Caco-2 (cell line): Measurements from ENCODE around the gene GALNT12. TPM values are rescaled to one million over a fixed set of nuclear protein-coding genes. Genes with fewer than 3 reads are reported as not detected.

Source experiments
- BruUV-seq: library from RNA; stranded (reverse); fragments of 400-500 nt; replicated peaks from 2 replicates; lab custom pipeline; 2021; lab: Mats Ljungman, UMichigan
- CTCF ChIA-PET: fragments of 300-600 bp; sonication (Branson Sonifier 250); formaldehyde crosslinking; loops from one replicate; lab custom pipeline; 2022; ENCODE audit warnings: antibody characterized with exemption; lab: Charles Lee
- POLR2A ChIA-PET: fragments of 300-600 bp; sonication (Branson Sonifier 250); formaldehyde crosslinking; loops from one replicate; lab custom pipeline; 2022; ENCODE audit warnings: antibody characterized with exemption; lab: Charles Lee
- DNase-seq, 2 experiments: peaks; one replicate each; pipeline versions ENCODE4 v3.0.0 to v3.0.0-alpha.2; 2020 to 2022
- H3K27me3 ChIP-seq: replicated peaks from 2 replicates; pipeline ENCODE4 v1.6.0; 2011; ENCODE audit warnings: low read length; ENCODE audit not compliant: control insufficient read depth, insufficient read depth
- H3K36me3 ChIP-seq: 2 replicates; pipeline ENCODE4 v1.5.1; 2011; ENCODE audit warnings: low read length; ENCODE audit not compliant: control insufficient read depth, insufficient read depth
- H3K4me1 ChIP-seq: fragments of 250-450 bp; sonication (Bioruptor Pico); 2 replicates; pipeline ENCODE4 v1.5.1; 2020; ENCODE audit warnings: mild to moderate bottlenecking
- H3K4me3 ChIP-seq: 2 replicates; pipeline ENCODE4 v1.5.1; 2011; ENCODE audit warnings: low read depth, mild to moderate bottlenecking, control low read depth, low read length
- H3K9me3 ChIP-seq: fragments of 250-450 bp; sonication (Bioruptor Pico); 2 replicates; pipeline ENCODE4 v1.5.1; 2020; ENCODE audit warnings: mild to moderate bottlenecking, moderate library complexity
- H3K27ac Mint-ChIP-seq: one replicate; pipeline ENCODE4 v1.8.0; 2022; ENCODE audit warnings: mixed read lengths; ENCODE audit not compliant: unreplicated experiment
- H3K27me3 Mint-ChIP-seq: one replicate; pipeline ENCODE4 v1.8.0; 2022; ENCODE audit warnings: mixed read lengths; ENCODE audit not compliant: insufficient read depth, unreplicated experiment
- H3K36me3 Mint-ChIP-seq: one replicate; pipeline ENCODE4 v1.8.0; 2022; ENCODE audit warnings: mild to moderate bottlenecking, mixed read lengths; ENCODE audit not compliant: insufficient read depth, unreplicated experiment
- H3K4me1 Mint-ChIP-seq: one replicate; pipeline ENCODE4 v1.8.0; 2022; ENCODE audit warnings: low read depth, mixed read lengths; ENCODE audit not compliant: unreplicated experiment
- H3K4me3 Mint-ChIP-seq: one replicate; pipeline ENCODE4 v1.8.0; 2022; ENCODE audit warnings: mild to moderate bottlenecking, moderate library complexity, mixed read lengths; ENCODE audit not compliant: unreplicated experiment
- H3K9me3 Mint-ChIP-seq: one replicate; pipeline ENCODE4 v1.8.0; 2022; ENCODE audit warnings: mixed read lengths; ENCODE audit not compliant: unreplicated experiment
- intact Hi-C: fragments of 100-400 bp; cut with micrococcal nuclease; formaldehyde crosslinking; loops from one replicate; pipeline ENCODE4 v1.10.0; 2022; ENCODE audit not compliant: unreplicated experiment
- total RNA-seq: library from RNA; stranded (reverse); gene quantifications from 2 replicates; pipeline ENCODE4 v1.2.3, GENCODE V29; 2022
- TF ChIP-seq, protein P1 (sequence below), 2 experiments: fragments of 200-600 bp in 1 of 2; IDR thresholded peaks; 1 replicate in 1 of 2; 2 replicates in 1 of 2; pipeline versions ENCODE4 v1.5.1 to v1.8.0; 2011 to 2022; ENCODE audit warnings: antibody characterized with exemption in 1 of 2, control low read depth in 1 of 2, inconsistent platforms in 1 of 2, low read depth in 1 of 2, low read length in 1 of 2, mild to moderate bottlenecking in 1 of 2, moderate library complexity in 1 of 2; ENCODE audit not compliant: insufficient read depth in 1 of 2, severe bottlenecking in 1 of 2, unreplicated experiment in 1 of 2

The GALNT12 gene
- total RNA-seq, 1 experiment from 2014 or later = 3.6 TPM

DNA sequence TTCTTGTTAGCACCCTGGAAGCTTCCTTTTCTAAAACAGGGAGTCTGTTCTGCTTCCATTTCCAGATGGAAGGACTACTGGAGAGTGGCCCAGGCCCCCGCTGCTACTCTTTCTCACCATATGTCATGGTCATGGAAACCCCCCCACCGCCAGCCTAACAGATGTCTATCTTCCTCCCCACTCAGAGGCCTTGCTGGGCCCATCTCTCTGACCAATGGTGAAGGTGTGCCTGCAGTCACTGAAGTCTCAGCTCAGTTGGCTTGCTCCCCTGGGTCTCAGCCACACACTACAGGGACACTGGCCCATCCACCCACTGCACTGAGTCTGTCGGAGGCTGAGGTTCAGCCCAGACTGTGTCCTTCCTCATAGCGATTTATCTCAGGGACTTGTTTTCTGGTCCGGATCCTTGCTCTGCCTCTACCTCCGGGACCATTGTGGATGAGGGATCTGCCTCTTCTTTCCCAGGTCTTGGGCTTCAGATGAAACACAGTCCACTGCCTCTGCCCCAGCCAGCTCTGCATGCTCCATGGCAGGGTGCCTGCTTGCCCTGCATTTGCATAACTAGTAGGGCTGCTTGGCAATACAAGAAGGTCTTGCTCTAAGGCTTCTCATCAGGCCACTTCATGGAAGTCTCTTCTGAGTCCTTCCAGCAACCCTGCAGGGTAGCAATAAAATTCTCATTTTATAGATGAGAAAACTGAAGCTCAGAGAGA is 30.8 kb downstream of the GALNT12 start:
- no peaks in the 10 kb centered on the region for H3K4me1 Mint-ChIP-seq
- H3K36me3 ChIP-seq = no peaks in the 10 kb centered on the region
- H3K9me3 Mint-ChIP-seq = no peaks in the 10 kb centered on the region
- TF ChIP-seq, protein P1, sequence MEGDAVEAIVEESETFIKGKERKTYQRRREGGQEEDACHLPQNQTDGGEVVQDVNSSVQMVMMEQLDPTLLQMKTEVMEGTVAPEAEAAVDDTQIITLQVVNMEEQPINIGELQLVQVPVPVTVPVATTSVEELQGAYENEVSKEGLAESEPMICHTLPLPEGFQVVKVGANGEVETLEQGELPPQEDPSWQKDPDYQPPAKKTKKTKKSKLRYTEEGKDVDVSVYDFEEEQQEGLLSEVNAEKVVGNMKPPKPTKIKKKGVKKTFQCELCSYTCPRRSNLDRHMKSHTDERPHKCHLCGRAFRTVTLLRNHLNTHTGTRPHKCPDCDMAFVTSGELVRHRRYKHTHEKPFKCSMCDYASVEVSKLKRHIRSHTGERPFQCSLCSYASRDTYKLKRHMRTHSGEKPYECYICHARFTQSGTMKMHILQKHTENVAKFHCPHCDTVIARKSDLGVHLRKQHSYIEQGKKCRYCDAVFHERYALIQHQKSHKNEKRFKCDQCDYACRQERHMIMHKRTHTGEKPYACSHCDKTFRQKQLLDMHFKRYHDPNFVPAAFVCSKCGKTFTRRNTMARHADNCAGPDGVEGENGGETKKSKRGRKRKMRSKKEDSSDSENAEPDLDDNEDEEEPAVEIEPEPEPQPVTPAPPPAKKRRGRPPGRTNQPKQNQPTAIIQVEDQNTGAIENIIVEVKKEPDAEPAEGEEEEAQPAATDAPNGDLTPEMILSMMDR (IDR thresholded peaks at IDR 0.05; ENCODE audit: insufficient read depth in 1 of 2, low read depth in 1 of 2, low read length in 1 of 2, severe bottlenecking in 1 of 2, unreplicated experiment in 1 of 2) = no peak
- H3K36me3 Mint-ChIP-seq = no peaks in the 10 kb centered on the region
- H3K4me1 ChIP-seq = no peaks in the 10 kb centered on the region
- POLR2A ChIA-PET = no interaction called here
- no peaks in the 10 kb centered on the region for H3K27me3 Mint-ChIP-seq
- H3K27me3 ChIP-seq = no peaks in the 10 kb centered on the region
- no peak overlapping the region for H3K4me3 ChIP-seq
- H3K27ac Mint-ChIP-seq = no peak overlapping the region
- intact Hi-C loops = no loop called here
- DNase-seq = no peak
- BruUV-seq = no TSS peak
- no peaks in the 10 kb centered on the region for H3K9me3 ChIP-seq
- no peak overlapping the region for H3K4me3 Mint-ChIP-seq
- CTCF ChIA-PET = no interaction called here

DNA sequence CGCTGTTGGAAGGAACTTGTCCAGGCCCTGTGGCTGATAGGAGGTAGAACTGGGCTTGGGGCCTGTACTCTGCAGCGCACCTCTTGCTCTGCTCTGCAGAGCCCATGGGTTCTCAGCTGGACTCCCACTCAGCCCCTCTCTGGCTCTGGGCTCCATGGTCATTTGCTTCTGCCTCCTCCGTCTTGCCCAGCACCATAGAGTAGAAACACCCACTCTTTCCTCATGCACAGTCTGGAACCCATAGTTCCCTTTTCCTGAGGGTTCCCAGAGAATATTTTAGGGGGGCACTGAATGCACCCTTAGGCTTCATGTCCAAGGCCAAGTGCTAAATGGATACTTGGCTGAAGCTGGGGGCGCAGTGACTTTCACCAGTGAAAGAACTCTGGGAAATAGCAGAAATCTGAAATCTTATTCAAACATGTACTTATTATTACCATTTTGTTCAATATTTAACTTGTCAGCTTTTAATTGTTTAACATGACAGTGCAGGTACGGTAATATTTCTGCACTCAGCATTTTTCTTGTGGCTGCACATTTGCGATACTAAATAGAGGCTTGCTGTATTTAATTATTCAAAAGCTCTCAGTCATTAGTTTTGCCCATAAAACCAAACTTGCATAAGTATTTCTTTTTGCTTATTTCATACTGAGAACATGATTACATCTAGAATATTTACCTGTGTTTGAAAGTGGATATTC is 31.5 kb downstream of the GALNT12 start:
- no TSS peak for BruUV-seq
- H3K4me1 ChIP-seq = no peaks in the 10 kb centered on the region
- POLR2A ChIA-PET = no interaction called here
- CTCF ChIA-PET = no interaction called here
- no peaks in the 10 kb centered on the region for H3K9me3 ChIP-seq
- TF ChIP-seq, protein P1 (IDR thresholded peaks at IDR 0.05; ENCODE audit: insufficient read depth in 1 of 2, low read depth in 1 of 2, low read length in 1 of 2, severe bottlenecking in 1 of 2, unreplicated experiment in 1 of 2) = no peak
- Mint-ChIP-seq H3K4me3 (no peak overlapping the region), H3K36me3 (no peaks in the 10 kb centered on the region), H3K27ac (no peak overlapping the region), H3K27me3 (no peaks in the 10 kb centered on the region), H3K9me3 (no peaks in the 10 kb centered on the region), H3K4me1 (no peaks in the 10 kb centered on the region)
- H3K4me3 ChIP-seq = no peak overlapping the region
- H3K27me3 ChIP-seq = no peaks in the 10 kb centered on the region
- DNase-seq = no peak
- no peaks in the 10 kb centered on the region for H3K36me3 ChIP-seq
- intact Hi-C loops = no loop called here

DNA sequence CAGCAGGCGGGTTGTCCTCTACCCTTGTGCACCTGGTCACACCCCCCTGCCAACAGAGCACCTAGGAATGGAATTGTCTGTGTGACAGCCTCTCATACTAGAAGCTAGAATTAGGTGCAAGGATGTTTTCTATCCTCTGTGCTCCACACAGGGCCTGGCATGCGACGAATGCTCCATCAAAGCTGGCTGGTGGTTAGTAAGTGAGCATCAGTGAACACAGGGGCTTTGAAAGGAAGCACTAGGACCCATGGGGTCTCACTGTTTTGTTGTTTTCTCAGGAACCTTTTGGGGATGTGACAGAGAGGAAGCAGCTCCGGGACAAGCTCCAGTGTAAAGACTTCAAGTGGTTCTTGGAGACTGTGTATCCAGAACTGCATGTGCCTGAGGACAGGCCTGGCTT is 32.3 kb downstream of the GALNT12 start:
- CTCF ChIA-PET = no interaction called here
- TF ChIP-seq, protein P1 (IDR thresholded peaks at IDR 0.05; ENCODE audit: insufficient read depth in 1 of 2, low read depth in 1 of 2, low read length in 1 of 2, severe bottlenecking in 1 of 2, unreplicated experiment in 1 of 2) = no peak
- H3K4me3 ChIP-seq = no peak overlapping the region
- no peaks in the 10 kb centered on the region for H3K4me1 ChIP-seq
- H3K27me3 Mint-ChIP-seq = no peaks in the 10 kb centered on the region
- no peaks in the 10 kb centered on the region for H3K9me3 Mint-ChIP-seq
- BruUV-seq = no TSS peak
- H3K4me1 Mint-ChIP-seq = no peaks in the 10 kb centered on the region
- H3K36me3 Mint-ChIP-seq = no peaks in the 10 kb centered on the region
- H3K9me3 ChIP-seq = no peaks in the 10 kb centered on the region
- no peaks in the 10 kb centered on the region for H3K27me3 ChIP-seq
- no peak for DNase-seq
- H3K27ac Mint-ChIP-seq = no peak overlapping the region
- no peaks in the 10 kb centered on the region for H3K36me3 ChIP-seq
- POLR2A ChIA-PET = no interaction called here
- H3K4me3 Mint-ChIP-seq = no peak overlapping the region
- intact Hi-C loops = no loop called here
